ENCODE results near the gene CYP4F22. TPM values are rescaled to one million over a fixed set of nuclear protein-coding genes. Genes with fewer than 3 reads are reported as not detected.

Gene CYP4F22
- total RNA-seq, 2 donors from 2014 or later = 0.19 to 0.22 TPM

- no peak overlapping the region for H3K9ac ChIP-seq (ENCODE audit: low read depth in 2 of 2, low read length in 2 of 2)
- H3K27me3 ChIP-seq = no peaks in the 10 kb centered on the region
- no peak overlapping the region for H3K4me3 ChIP-seq
- H3K9me3 ChIP-seq = no peaks in the 10 kb centered on the region
- no peak for DNase-seq
- H3K4me1 ChIP-seq = no peaks in the 10 kb centered on the region
- no peak for TF ChIP-seq CTCF (IDR thresholded peaks at IDR 0.05)
- no peak overlapping the region for H3K27ac ChIP-seq
- no peaks in the 10 kb centered on the region for H3K36me3 ChIP-seq
- intact Hi-C loops (cut with DNase I) = no loop called here
Measured at GRCh38 chr19:15570420-15570819, 62.1 kb downstream of the CYP4F22 start.

- Histone ChIP-seq H3K27me3 (no peaks in the 10 kb centered on the region), H3K4me3 (no peak overlapping the region), H3K9ac (ENCODE audit: low read depth in 2 of 2, low read length in 2 of 2) (no peak overlapping the region), H3K4me1 (no peaks in the 10 kb centered on the region), H3K9me3 (no peaks in the 10 kb centered on the region), H3K36me3 (no peaks in the 10 kb centered on the region), H3K27ac (no peak overlapping the region)
- TF ChIP-seq CTCF (IDR thresholded peaks at IDR 0.05) = no peak
- no peak for DNase-seq
- intact Hi-C loops (cut with DNase I) = no loop called here
Measured at GRCh38 chr19:15575406-15575805, 67.1 kb downstream of the CYP4F22 start.

DNA sequence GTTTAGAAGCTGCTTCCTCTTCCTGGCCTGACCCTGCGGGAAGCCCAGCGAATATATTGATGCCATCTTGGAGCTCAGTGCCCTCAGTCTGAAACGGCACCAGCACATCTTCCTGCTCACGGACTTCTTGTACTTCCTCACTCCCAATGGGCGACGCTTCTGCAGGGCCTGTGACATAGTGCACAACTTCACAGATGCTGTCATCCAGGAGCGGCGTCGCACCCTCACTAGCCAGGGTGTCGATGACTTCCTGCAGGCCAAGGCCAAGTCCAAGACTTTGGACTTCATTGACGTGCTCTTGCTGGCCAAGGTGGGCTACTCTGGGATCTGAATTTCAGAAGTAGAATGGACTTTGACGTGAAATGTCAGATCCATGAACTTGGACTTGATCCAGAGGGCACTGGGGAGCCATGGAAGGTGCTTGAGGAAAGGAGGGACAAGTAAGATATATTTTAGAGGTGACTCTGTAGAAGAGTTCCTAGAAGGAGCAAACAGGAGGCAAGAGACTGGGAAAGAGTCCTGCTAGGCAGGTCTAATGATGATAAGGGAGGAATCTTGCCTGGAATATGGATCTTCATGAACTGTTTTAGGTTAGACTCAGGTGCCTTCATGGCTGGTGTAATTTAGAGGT is 68.3 kb downstream of the CYP4F22 start:
- Histone ChIP-seq H3K27ac (no peak overlapping the region), H3K36me3 (no peaks in the 10 kb centered on the region), H3K4me1 (no peaks in the 10 kb centered on the region), H3K27me3 (no peaks in the 10 kb centered on the region), H3K9ac (ENCODE audit: low read depth in 2 of 2, low read length in 2 of 2) (no peak overlapping the region), H3K9me3 (no peaks in the 10 kb centered on the region), H3K4me3 (no peak overlapping the region)
- DNase-seq = no peak
- no peak for TF ChIP-seq CTCF (IDR thresholded peaks at IDR 0.05)
- intact Hi-C loops (cut with DNase I) = no loop called here

GRCh38 chr19:15577184-15577771 is 69.0 kb downstream of the CYP4F22 start:
- TF ChIP-seq CTCF (IDR thresholded peaks at IDR 0.05) = no peak
- H3K27ac ChIP-seq = no peak overlapping the region
- no peaks in the 10 kb centered on the region for H3K36me3 ChIP-seq
- no peak overlapping the region for H3K9ac ChIP-seq (ENCODE audit: low read depth in 2 of 2, low read length in 2 of 2)
- no peaks in the 10 kb centered on the region for H3K4me1 ChIP-seq
- DNase-seq = no peak
- no peaks in the 10 kb centered on the region for H3K9me3 ChIP-seq
- no peak overlapping the region for H3K4me3 ChIP-seq
- no peaks in the 10 kb centered on the region for H3K27me3 ChIP-seq
- intact Hi-C loops (cut with DNase I) = no loop called here

DNA sequence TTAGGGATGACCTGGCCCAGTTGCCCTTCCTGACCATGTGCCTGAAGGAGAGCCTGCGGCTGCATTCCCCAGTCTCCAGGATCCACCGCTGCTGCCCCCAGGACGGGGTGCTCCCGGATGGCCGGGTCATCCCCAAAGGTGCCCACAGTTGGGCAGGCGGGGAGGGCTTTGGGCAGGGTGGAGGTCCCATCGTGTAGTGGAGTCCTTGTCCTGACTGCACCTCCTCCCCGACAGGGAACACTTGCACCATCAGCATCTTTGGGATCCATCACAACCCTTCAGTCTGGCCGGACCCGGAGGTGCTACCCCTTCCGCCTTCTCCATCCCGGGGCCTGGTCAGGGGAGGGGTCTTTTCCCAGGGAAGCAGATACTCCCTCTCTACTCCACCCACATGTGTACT is 75.0 kb downstream of the CYP4F22 start:
- DNase-seq = no peak
- intact Hi-C loops (cut with DNase I) = no loop called here
- Histone ChIP-seq H3K27ac (no peak overlapping the region), H3K4me1 (no peaks in the 10 kb centered on the region), H3K36me3 (no peaks in the 10 kb centered on the region), H3K9me3 (no peaks in the 10 kb centered on the region), H3K9ac (ENCODE audit: low read depth in 2 of 2, low read length in 2 of 2) (no peak overlapping the region), H3K4me3 (no peak overlapping the region), H3K27me3 (no peaks in the 10 kb centered on the region)
- TF ChIP-seq CTCF (IDR thresholded peaks at IDR 0.05) = no peak

Measured in colonic mucosa (tissue), 4 donors.